Measurements from ENCODE around the gene PDCD4. TPM values are rescaled to one million over a fixed set of nuclear protein-coding genes. Genes with fewer than 3 reads are reported as not detected.

PDCD4 gene
- total and polyA plus RNA-seq, 9 of the 15 experiments (the other 6 are each of a cell fraction or from before 2014, with no cell fraction given), result 12.9 to 44.1 (median 33.7) TPM

DNA sequence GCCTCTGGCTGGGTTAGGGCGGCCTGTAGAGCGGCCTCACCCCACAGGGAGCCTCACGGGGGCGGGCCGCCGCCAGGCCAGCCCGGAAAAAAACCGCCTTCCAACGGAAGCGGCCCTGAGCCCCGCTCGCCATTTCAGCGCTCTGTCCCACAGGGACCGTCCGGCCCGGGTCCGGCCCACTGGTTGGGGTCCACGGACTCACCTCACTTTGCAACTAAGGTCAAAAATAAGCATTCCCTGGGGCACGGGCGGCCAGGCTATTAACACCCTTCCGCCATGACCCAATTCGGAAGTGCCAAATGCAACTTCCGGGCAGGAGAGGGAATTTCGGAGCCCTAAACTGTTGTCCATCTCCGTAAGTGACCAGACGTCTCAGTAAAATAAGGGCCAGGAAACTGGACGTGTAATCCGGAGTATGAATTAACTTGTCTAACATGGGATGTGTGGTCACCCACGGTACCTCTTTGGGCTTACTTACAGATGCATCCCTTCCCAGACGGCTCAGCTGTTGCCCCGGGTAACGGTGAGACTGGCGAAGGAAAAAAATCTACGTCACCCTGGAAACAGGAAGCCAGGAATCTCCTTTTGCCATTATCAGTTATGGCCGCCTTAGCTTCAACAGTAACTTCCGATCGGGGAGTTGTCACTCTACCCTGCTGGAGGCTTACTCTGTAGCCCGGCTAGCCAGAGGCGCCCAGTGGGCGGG lies 47.1 kb downstream of the PDCD4 start, which contains the start of gene BBIP1 (continued):
- TF ChIP-seq, protein P1, sequence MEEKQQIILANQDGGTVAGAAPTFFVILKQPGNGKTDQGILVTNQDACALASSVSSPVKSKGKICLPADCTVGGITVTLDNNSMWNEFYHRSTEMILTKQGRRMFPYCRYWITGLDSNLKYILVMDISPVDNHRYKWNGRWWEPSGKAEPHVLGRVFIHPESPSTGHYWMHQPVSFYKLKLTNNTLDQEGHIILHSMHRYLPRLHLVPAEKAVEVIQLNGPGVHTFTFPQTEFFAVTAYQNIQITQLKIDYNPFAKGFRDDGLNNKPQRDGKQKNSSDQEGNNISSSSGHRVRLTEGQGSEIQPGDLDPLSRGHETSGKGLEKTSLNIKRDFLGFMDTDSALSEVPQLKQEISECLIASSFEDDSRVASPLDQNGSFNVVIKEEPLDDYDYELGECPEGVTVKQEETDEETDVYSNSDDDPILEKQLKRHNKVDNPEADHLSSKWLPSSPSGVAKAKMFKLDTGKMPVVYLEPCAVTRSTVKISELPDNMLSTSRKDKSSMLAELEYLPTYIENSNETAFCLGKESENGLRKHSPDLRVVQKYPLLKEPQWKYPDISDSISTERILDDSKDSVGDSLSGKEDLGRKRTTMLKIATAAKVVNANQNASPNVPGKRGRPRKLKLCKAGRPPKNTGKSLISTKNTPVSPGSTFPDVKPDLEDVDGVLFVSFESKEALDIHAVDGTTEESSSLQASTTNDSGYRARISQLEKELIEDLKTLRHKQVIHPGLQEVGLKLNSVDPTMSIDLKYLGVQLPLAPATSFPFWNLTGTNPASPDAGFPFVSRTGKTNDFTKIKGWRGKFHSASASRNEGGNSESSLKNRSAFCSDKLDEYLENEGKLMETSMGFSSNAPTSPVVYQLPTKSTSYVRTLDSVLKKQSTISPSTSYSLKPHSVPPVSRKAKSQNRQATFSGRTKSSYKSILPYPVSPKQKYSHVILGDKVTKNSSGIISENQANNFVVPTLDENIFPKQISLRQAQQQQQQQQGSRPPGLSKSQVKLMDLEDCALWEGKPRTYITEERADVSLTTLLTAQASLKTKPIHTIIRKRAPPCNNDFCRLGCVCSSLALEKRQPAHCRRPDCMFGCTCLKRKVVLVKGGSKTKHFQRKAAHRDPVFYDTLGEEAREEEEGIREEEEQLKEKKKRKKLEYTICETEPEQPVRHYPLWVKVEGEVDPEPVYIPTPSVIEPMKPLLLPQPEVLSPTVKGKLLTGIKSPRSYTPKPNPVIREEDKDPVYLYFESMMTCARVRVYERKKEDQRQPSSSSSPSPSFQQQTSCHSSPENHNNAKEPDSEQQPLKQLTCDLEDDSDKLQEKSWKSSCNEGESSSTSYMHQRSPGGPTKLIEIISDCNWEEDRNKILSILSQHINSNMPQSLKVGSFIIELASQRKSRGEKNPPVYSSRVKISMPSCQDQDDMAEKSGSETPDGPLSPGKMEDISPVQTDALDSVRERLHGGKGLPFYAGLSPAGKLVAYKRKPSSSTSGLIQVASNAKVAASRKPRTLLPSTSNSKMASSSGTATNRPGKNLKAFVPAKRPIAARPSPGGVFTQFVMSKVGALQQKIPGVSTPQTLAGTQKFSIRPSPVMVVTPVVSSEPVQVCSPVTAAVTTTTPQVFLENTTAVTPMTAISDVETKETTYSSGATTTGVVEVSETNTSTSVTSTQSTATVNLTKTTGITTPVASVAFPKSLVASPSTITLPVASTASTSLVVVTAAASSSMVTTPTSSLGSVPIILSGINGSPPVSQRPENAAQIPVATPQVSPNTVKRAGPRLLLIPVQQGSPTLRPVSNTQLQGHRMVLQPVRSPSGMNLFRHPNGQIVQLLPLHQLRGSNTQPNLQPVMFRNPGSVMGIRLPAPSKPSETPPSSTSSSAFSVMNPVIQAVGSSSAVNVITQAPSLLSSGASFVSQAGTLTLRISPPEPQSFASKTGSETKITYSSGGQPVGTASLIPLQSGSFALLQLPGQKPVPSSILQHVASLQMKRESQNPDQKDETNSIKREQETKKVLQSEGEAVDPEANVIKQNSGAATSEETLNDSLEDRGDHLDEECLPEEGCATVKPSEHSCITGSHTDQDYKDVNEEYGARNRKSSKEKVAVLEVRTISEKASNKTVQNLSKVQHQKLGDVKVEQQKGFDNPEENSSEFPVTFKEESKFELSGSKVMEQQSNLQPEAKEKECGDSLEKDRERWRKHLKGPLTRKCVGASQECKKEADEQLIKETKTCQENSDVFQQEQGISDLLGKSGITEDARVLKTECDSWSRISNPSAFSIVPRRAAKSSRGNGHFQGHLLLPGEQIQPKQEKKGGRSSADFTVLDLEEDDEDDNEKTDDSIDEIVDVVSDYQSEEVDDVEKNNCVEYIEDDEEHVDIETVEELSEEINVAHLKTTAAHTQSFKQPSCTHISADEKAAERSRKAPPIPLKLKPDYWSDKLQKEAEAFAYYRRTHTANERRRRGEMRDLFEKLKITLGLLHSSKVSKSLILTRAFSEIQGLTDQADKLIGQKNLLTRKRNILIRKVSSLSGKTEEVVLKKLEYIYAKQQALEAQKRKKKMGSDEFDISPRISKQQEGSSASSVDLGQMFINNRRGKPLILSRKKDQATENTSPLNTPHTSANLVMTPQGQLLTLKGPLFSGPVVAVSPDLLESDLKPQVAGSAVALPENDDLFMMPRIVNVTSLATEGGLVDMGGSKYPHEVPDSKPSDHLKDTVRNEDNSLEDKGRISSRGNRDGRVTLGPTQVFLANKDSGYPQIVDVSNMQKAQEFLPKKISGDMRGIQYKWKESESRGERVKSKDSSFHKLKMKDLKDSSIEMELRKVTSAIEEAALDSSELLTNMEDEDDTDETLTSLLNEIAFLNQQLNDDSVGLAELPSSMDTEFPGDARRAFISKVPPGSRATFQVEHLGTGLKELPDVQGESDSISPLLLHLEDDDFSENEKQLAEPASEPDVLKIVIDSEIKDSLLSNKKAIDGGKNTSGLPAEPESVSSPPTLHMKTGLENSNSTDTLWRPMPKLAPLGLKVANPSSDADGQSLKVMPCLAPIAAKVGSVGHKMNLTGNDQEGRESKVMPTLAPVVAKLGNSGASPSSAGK (IDR thresholded peaks at IDR 0.05), result no peak
- TF ChIP-seq KAT2B (IDR thresholded peaks at IDR 0.05; ENCODE audit: low read depth, low read length), result no peak
- peak; percentile 30; the same call in 1 of the 2 replicates for TF ChIP-seq SMAD4 (CRISPR knock-in tag; conservative IDR thresholded peaks at IDR 0.05)
- TF ChIP-seq ILK (tag; IDR thresholded peaks at IDR 0.05; ENCODE audit: borderline replicate concordance, low read depth), result no peak
- peak; percentile 85; the same call in 1 of the 2 replicates for TF ChIP-seq ZNF589 (CRISPR knock-in tag; IDR thresholded peaks at IDR 0.05; ENCODE audit: low read depth)
- TF ChIP-seq, protein P2, sequence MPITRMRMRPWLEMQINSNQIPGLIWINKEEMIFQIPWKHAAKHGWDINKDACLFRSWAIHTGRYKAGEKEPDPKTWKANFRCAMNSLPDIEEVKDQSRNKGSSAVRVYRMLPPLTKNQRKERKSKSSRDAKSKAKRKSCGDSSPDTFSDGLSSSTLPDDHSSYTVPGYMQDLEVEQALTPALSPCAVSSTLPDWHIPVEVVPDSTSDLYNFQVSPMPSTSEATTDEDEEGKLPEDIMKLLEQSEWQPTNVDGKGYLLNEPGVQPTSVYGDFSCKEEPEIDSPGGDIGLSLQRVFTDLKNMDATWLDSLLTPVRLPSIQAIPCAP (CRISPR knock-in tag; IDR thresholded peaks at IDR 0.05; ENCODE audit: borderline replicate concordance), result no peak
- TF ChIP-seq, protein P3, sequence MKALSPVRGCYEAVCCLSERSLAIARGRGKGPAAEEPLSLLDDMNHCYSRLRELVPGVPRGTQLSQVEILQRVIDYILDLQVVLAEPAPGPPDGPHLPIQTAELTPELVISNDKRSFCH (CRISPR knock-in tag; IDR thresholded peaks at IDR 0.05), result no peak
- TF ChIP-seq, protein P3 (tag; IDR thresholded peaks at IDR 0.05), result no peak
- TF ChIP-seq, protein P4, sequence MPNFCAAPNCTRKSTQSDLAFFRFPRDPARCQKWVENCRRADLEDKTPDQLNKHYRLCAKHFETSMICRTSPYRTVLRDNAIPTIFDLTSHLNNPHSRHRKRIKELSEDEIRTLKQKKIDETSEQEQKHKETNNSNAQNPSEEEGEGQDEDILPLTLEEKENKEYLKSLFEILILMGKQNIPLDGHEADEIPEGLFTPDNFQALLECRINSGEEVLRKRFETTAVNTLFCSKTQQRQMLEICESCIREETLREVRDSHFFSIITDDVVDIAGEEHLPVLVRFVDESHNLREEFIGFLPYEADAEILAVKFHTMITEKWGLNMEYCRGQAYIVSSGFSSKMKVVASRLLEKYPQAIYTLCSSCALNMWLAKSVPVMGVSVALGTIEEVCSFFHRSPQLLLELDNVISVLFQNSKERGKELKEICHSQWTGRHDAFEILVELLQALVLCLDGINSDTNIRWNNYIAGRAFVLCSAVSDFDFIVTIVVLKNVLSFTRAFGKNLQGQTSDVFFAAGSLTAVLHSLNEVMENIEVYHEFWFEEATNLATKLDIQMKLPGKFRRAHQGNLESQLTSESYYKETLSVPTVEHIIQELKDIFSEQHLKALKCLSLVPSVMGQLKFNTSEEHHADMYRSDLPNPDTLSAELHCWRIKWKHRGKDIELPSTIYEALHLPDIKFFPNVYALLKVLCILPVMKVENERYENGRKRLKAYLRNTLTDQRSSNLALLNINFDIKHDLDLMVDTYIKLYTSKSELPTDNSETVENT (CRISPR knock-in tag; IDR thresholded peaks at IDR 0.05), result 0 out of 2 replicates have a peak, but pooled peaks have one; percentile 12
